Left lung (tissue), 10 donors: ENCODE results near the gene TXNRD2. TPM values are rescaled to one million over a fixed set of nuclear protein-coding genes. Genes with fewer than 3 reads are reported as not detected.
A peak's percentile ranks its signal among the peaks of the same experiment; 100 is the strongest.

ENCODE experiments used
- ATAC-seq: fragments of 200-7000 bp; cut with Tn5 transposase; one replicate; pipeline ENCODE4 v1.9.1; 2020; ENCODE audit warnings: moderate library complexity
- DNase-seq, 4 donors: peaks; one replicate each; pipeline ENCODE4 v3.0.0-alpha.2; 2013 to 2020
- H3K27ac ChIP-seq, 2 donors: fragments of 200-600 bp; sonication (generic) in 1 of 2; one replicate each; pipeline versions ENCODE4 v1.5.0 to v1.8.0; 2020 to 2021
- H3K27me3 ChIP-seq, 2 donors: fragments of 200-600 bp; sonication (generic) in 1 of 2; one replicate each; pipeline versions ENCODE4 v1.5.0 to v1.8.0; 2020 to 2021
- H3K36me3 ChIP-seq, 2 donors: fragments of 200-600 bp; sonication (generic) in 1 of 2; one replicate each; pipeline versions ENCODE4 v1.5.0 to v1.8.0; 2020 to 2021
- H3K4me1 ChIP-seq, 2 donors: fragments of 200-600 bp; one replicate each; pipeline ENCODE4 v1.8.0; 2021
- H3K4me3 ChIP-seq, 2 donors: fragments of 200-600 bp; sonication (generic) in 1 of 2; one replicate each; pipeline versions ENCODE4 v1.5.0 to v1.8.0; 2020 to 2021; ENCODE audit warnings: mild to moderate bottlenecking in 1 of 2
- H3K9me3 ChIP-seq, 2 donors: fragments of 200-600 bp; sonication (generic) in 1 of 2; one replicate each; pipeline versions ENCODE4 v1.5.0 to v1.8.0; 2020 to 2021
- intact Hi-C, 2 donors: fragments of 100-400 bp; cut with DNase I; formaldehyde crosslinking; loops; one replicate each; pipeline versions ENCODE4 v1.11.2 to v1.14.2; 2022
- polyA plus RNA-seq, 6 donors: library from polyadenylated mRNA; unstranded; fragments of 120-200 nt; gene quantifications; one replicate each; pipeline ENCODE4 v1.2.1, GENCODE V29; 2013; ENCODE audit not compliant: insufficient read length in 6 of 6
- total RNA-seq, 2 donors: library from RNA; stranded (reverse); fragmentation: NEBNext Ultra II Directional; extraction: Animal tissue kit (Norgen Biotek cat#: 25700); gene quantifications; one replicate each; pipeline ENCODE4 v1.2.1, GENCODE V29; 2021
- TF ChIP-seq, protein P1 (sequence below), 2 donors: fragments of 200-600 bp; sonication (generic) in 1 of 2; IDR thresholded peaks; one replicate each; pipeline versions ENCODE4 v1.5.0 to v1.8.0; 2021; ENCODE audit warnings: antibody characterized with exemption in 2 of 2
- donor health status: DM: no; HTN: yes; CAD: no.
- donor health status: DM: no; HTN: no; CAD: no.

TXNRD2 gene
- total and polyA plus RNA-seq, 8 donors, result 17.6 to 42.8 (median 22.2) TPM

GRCh38 chr22:19943082-19944026 lies 1.7 kb upstream of the TXNRD2 start:
- ATAC-seq (peak; percentile 52), DNase-seq (peak in 3 of 4 donors; percentile 27 to 74 (median 58))
- Histone ChIP-seq H3K36me3 (no peaks in the 10 kb centered on the region), H3K27ac (peak overlapping the region; percentile 91 to 98), H3K4me1 (peaks cover 16 to 59% of the 10 kb centered on the region in 2 donors), H3K4me3 (peak overlapping the region; percentile 71 to 89), H3K27me3 (no peaks in the 10 kb centered on the region), H3K9me3 (no peaks in the 10 kb centered on the region)
- TF ChIP-seq, protein P1, sequence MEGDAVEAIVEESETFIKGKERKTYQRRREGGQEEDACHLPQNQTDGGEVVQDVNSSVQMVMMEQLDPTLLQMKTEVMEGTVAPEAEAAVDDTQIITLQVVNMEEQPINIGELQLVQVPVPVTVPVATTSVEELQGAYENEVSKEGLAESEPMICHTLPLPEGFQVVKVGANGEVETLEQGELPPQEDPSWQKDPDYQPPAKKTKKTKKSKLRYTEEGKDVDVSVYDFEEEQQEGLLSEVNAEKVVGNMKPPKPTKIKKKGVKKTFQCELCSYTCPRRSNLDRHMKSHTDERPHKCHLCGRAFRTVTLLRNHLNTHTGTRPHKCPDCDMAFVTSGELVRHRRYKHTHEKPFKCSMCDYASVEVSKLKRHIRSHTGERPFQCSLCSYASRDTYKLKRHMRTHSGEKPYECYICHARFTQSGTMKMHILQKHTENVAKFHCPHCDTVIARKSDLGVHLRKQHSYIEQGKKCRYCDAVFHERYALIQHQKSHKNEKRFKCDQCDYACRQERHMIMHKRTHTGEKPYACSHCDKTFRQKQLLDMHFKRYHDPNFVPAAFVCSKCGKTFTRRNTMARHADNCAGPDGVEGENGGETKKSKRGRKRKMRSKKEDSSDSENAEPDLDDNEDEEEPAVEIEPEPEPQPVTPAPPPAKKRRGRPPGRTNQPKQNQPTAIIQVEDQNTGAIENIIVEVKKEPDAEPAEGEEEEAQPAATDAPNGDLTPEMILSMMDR (IDR thresholded peaks at IDR 0.05), result no peak
- intact Hi-C loops, result no loop called here

GRCh38 chr22:19942157-19943081 lies 801 bp upstream of the TXNRD2 start:
- ATAC-seq, result peak; percentile 65
- Histone ChIP-seq H3K27ac (peak overlapping the region; percentile 91 to 98), H3K4me1 (peaks cover 17 to 60% of the 10 kb centered on the region in 2 donors), H3K4me3 (peak overlapping the region; percentile 71 to 89), H3K36me3 (no peaks in the 10 kb centered on the region), H3K27me3 (no peaks in the 10 kb centered on the region), H3K9me3 (no peaks in the 10 kb centered on the region)
- intact Hi-C loops, result no loop called here
- TF ChIP-seq, protein P1 (IDR thresholded peaks at IDR 0.05), result no peak
- peak in 3 of 4 donors; percentile 69 to 79 (median 76) for DNase-seq

DNA sequence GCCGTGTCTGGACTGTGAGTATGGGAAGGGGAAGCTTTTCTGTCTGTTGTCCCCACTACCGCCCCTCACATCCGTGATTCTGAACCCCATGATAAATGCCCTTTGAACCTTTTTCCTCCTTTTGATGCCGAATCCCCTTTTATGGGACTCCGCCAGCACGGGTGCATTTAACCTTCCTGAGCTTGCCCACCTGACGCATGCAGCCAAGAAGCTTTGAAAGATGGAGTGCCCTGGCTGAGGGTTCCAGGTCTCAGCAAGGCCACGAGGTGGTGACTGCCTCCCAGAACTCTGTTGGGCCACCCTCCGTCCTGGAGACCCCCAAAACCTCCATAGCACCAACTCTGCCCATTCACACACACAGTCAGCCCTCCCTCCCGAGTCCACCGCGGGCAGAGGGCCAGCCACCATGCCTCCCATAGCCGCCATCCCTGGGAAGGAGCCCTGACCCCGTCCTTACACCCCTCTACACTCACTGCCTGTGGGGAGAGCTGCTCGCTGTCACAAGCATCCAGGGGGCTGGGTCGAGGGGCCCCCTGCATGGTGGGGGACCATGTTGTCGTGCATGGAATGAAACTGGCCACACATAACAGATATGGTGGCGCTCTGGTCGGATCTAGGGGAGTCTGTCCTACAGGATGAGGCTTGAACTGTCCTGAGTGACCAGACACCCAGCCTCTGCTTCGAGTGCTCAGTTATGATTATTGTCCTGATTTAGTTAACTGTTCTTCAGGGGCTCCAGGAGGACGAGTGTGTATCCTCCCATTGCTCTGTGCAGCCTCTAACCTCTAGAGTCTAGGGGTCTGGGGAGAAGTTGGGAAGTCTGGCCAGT lies 868 bp downstream of the TXNRD2 start:
- H3K4me1 ChIP-seq, result peaks cover 17 to 61% of the 10 kb centered on the region in 2 donors

More for the DNA sequence above, 868 bp downstream of the TXNRD2 start:
- Histone ChIP-seq H3K4me3 (peak overlapping the region; percentile 71 to 89), H3K36me3 (no peaks in the 10 kb centered on the region), H3K27me3 (no peaks in the 10 kb centered on the region), H3K27ac (peak overlapping the region; percentile 91 to 98), H3K9me3 (peaks cover 0 to 3% of the 10 kb centered on the region in 2 donors)
- intact Hi-C loops, result no loop called here
- peak in 1 of 4 donors; percentile 57 for DNase-seq
- no peak for ATAC-seq
- TF ChIP-seq, protein P1 (IDR thresholded peaks at IDR 0.05), result no peak
